ENCODE measurements around the gene CLHC1.
"Not testable (repeated sequence)": the region's sequence is repeated elsewhere in the genome, so short reads cannot be mapped to it uniquely, and the experiment has no call there.

CLHC1 gene

GRCh38 chr2:55245411-55245810, 13.3 kb upstream of the CLHC1 start:
- no peaks in the 10 kb centered on the region for H4K20me1 ChIP-seq (ENCODE audit: insufficient read depth, low read length, poor library complexity, severe bottlenecking)
- H2AFZ ChIP-seq (ENCODE audit: low read length): no peak overlapping the region
- no peaks in the 10 kb centered on the region for H3K79me2 ChIP-seq (ENCODE audit: insufficient read depth, low read length)
- no peaks in the 10 kb centered on the region for H3K27me3 ChIP-seq (ENCODE audit: insufficient read depth, low read length, poor library complexity, severe bottlenecking)
- no peak overlapping the region for H3K4me2 ChIP-seq (ENCODE audit: low read depth, low read length, poor library complexity, severe bottlenecking)
- H3K4me1 ChIP-seq (ENCODE audit: insufficient read depth, low read length, poor library complexity, severe bottlenecking): no peaks in the 10 kb centered on the region
- H3K9me2 ChIP-seq (replicated peaks; ENCODE audit: low read depth, low read length): no peaks in the 10 kb centered on the region
- no peak overlapping the region for H3K9ac ChIP-seq (ENCODE audit: low read depth, low read length, poor library complexity, severe bottlenecking)
- no peaks in the 10 kb centered on the region for H3K9me3 ChIP-seq (ENCODE audit: insufficient read depth, low read depth, low read length)
- no peak overlapping the region for H3K4me3 ChIP-seq (ENCODE audit: low read length, poor library complexity, severe bottlenecking)
- TF ChIP-seq EZH2phosphoT487 (IDR thresholded peaks at IDR 0.05; ENCODE audit: borderline replicate concordance) (no peak), CTCF (conservative IDR thresholded peaks at IDR 0.05; ENCODE audit: low read length) (no peak)
- no peaks in the 10 kb centered on the region for H3F3A ChIP-seq (ENCODE audit: low read depth)
- peaks cover 18% of the 10 kb centered on the region; the same call in 1 of the 2 replicates for H3K36me3 ChIP-seq (ENCODE audit: insufficient read depth, low read length)

- H3K36me3 ChIP-seq (ENCODE audit: insufficient read depth, low read length): peaks cover 15% of the 10 kb centered on the region; the same call in 1 of the 2 replicates
- H4K20me1 ChIP-seq (ENCODE audit: insufficient read depth, low read length, poor library complexity, severe bottlenecking): no peaks in the 10 kb centered on the region
- no peaks in the 10 kb centered on the region for H3K4me1 ChIP-seq (ENCODE audit: insufficient read depth, low read length, poor library complexity, severe bottlenecking)
- H3K79me2 ChIP-seq (ENCODE audit: insufficient read depth, low read length): no peaks in the 10 kb centered on the region
- no peaks in the 10 kb centered on the region for H3F3A ChIP-seq (ENCODE audit: low read depth)
- no peaks in the 10 kb centered on the region for H3K9me2 ChIP-seq (replicated peaks; ENCODE audit: low read depth, low read length)
- no peaks in the 10 kb centered on the region for H3K9me3 ChIP-seq (ENCODE audit: insufficient read depth, low read depth, low read length)
- H3K27me3 ChIP-seq (ENCODE audit: insufficient read depth, low read length, poor library complexity, severe bottlenecking): no peaks in the 10 kb centered on the region
- TF ChIP-seq EZH2phosphoT487 (IDR thresholded peaks at IDR 0.05; ENCODE audit: borderline replicate concordance) (no peak), CTCF (conservative IDR thresholded peaks at IDR 0.05; ENCODE audit: low read length) (no peak)
- H3K4me3 ChIP-seq (ENCODE audit: low read length, poor library complexity, severe bottlenecking): no peak overlapping the region
- no peak overlapping the region for H2AFZ ChIP-seq (ENCODE audit: low read length)
- no peak overlapping the region for H3K4me2 ChIP-seq (ENCODE audit: low read depth, low read length, poor library complexity, severe bottlenecking)
- no peak overlapping the region for H3K9ac ChIP-seq (ENCODE audit: low read depth, low read length, poor library complexity, severe bottlenecking)
Observed at GRCh38 chr2:55242617-55243016, 10.5 kb upstream of the CLHC1 start.

- H3K36me3 ChIP-seq (ENCODE audit: insufficient read depth, low read length): peaks cover 16% of the 10 kb centered on the region; the same call in 1 of the 2 replicates
- not testable (repeated sequence) for H3K4me2 ChIP-seq (ENCODE audit: low read depth, low read length, poor library complexity, severe bottlenecking); H4K20me1 ChIP-seq (ENCODE audit: insufficient read depth, low read length, poor library complexity, severe bottlenecking); H3K9ac ChIP-seq (ENCODE audit: low read depth, low read length, poor library complexity, severe bottlenecking); H3K9me3 ChIP-seq (ENCODE audit: insufficient read depth, low read depth, low read length); H3K9me2 ChIP-seq (replicated peaks; ENCODE audit: low read depth, low read length); H3K4me1 ChIP-seq (ENCODE audit: insufficient read depth, low read length, poor library complexity, severe bottlenecking); H3K27me3 ChIP-seq (ENCODE audit: insufficient read depth, low read length, poor library complexity, severe bottlenecking); H2AFZ ChIP-seq (ENCODE audit: low read length); H3K79me2 ChIP-seq (ENCODE audit: insufficient read depth, low read length); H3K4me3 ChIP-seq (ENCODE audit: low read length, poor library complexity, severe bottlenecking); H3F3A ChIP-seq (ENCODE audit: low read depth)
Observed at GRCh38 chr2:55241582-55241981, 9.5 kb upstream of the CLHC1 start.

- H3F3A ChIP-seq (ENCODE audit: low read depth): peaks cover 8% of the 10 kb centered on the region; the same call in 1 of the 2 replicates
- no peak overlapping the region for H3K9ac ChIP-seq (ENCODE audit: low read depth, low read length, poor library complexity, severe bottlenecking)
- no peaks in the 10 kb centered on the region for H3K9me2 ChIP-seq (replicated peaks; ENCODE audit: low read depth, low read length)
- peaks cover 20% of the 10 kb centered on the region for H4K20me1 ChIP-seq (ENCODE audit: insufficient read depth, low read length, poor library complexity, severe bottlenecking)
- H3K9me3 ChIP-seq (ENCODE audit: insufficient read depth, low read depth, low read length): no peaks in the 10 kb centered on the region
- H3K79me2 ChIP-seq (ENCODE audit: insufficient read depth, low read length): peaks cover 16% of the 10 kb centered on the region
- H2AFZ ChIP-seq (ENCODE audit: low read length): no peak overlapping the region
- TF ChIP-seq CTCF (conservative IDR thresholded peaks at IDR 0.05; ENCODE audit: low read length): no peak
- peaks cover 34% of the 10 kb centered on the region; the same call in 1 of the 2 replicates for H3K36me3 ChIP-seq (ENCODE audit: insufficient read depth, low read length)
- no peaks in the 10 kb centered on the region for H3K27me3 ChIP-seq (ENCODE audit: insufficient read depth, low read length, poor library complexity, severe bottlenecking)
- no peak overlapping the region for H3K4me2 ChIP-seq (ENCODE audit: low read depth, low read length, poor library complexity, severe bottlenecking)
- H3K4me3 ChIP-seq (ENCODE audit: low read length, poor library complexity, severe bottlenecking): no peak overlapping the region
- peaks cover 12% of the 10 kb centered on the region for H3K4me1 ChIP-seq (ENCODE audit: insufficient read depth, low read length, poor library complexity, severe bottlenecking)
Observed at GRCh38 chr2:55239656-55240222, 7.6 kb upstream of the CLHC1 start.
